WI38 (cell line): ENCODE measurements around the gene COL5A1.

ENCODE experiments used
- H3K4me3 ChIP-seq: 2 replicates; pipeline ENCODE4 v1.5.1; 2011; ENCODE audit warnings: low read depth, mild to moderate bottlenecking, control low read depth, low read length
- TF ChIP-seq, protein P1 (sequence below): IDR thresholded peaks from 2 replicates; pipeline ENCODE4 v1.5.1; 2012; ENCODE audit warnings: low read depth, mild to moderate bottlenecking, control low read depth, low read length

Gene COL5A1

DNA sequence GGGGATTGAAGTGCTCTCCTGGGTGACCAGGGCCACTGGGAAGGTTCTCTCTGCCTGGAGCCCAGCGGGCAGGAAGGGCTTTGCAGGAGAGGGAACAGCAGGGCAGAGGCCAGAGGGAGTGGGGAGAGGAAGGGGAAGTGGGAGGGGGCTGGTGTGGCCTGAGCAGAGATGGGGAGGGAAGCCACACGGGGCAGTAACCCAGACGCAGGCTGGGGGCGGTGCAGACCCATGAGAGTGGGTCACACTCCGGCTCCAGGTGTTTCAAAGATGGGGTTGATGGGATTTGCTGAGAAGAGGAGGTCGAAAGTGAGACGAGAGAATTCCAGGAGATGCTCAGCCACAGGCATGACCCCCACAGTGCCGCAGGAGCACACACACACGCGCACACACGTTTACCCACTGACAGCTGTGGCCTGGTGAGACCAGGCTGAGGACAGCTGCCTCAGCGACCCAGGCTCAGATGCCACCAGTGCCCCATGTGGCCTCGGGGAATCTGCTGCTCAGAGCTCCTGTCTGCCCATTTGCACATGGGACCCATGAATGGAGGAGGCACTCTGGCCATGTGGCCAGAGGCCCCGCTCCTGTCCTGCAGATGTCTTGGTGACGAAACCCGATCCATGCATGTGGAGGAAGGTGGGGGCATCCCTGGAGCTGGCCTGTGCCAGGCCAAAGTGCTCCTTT is 206.3 kb downstream of the COL5A1 start:
- H3K4me3 ChIP-seq: no peak overlapping the region
- TF ChIP-seq, protein P1, sequence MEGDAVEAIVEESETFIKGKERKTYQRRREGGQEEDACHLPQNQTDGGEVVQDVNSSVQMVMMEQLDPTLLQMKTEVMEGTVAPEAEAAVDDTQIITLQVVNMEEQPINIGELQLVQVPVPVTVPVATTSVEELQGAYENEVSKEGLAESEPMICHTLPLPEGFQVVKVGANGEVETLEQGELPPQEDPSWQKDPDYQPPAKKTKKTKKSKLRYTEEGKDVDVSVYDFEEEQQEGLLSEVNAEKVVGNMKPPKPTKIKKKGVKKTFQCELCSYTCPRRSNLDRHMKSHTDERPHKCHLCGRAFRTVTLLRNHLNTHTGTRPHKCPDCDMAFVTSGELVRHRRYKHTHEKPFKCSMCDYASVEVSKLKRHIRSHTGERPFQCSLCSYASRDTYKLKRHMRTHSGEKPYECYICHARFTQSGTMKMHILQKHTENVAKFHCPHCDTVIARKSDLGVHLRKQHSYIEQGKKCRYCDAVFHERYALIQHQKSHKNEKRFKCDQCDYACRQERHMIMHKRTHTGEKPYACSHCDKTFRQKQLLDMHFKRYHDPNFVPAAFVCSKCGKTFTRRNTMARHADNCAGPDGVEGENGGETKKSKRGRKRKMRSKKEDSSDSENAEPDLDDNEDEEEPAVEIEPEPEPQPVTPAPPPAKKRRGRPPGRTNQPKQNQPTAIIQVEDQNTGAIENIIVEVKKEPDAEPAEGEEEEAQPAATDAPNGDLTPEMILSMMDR: no peak

DNA sequence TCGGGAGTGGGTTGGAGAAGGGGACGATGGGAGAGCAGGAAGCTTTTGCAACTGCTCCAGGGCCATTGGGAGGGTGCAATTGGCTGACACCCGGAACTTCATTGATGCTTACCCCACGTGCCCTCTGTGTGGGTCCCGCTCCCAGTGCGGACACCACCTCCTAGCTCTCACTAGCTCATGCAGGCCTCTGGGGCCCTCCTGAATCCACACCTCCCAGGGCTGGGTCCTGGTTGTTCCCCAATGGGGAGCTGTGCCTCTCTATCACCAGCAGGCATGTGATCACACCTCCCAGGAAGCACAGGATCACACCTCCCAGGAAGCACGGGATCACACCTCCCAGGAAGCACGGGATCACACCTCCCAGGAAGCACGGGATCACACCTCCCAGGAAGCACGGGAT is 206.9 kb downstream of the COL5A1 start:
- no peak overlapping the region for H3K4me3 ChIP-seq
- TF ChIP-seq, protein P1: no peak

GRCh38 chr9:134850611-134851010 is 209.0 kb downstream of the COL5A1 start:
- TF ChIP-seq, protein P1: no peak
- H3K4me3 ChIP-seq: no peak overlapping the region

GRCh38 chr9:134851020-134851419 is 209.4 kb downstream of the COL5A1 start:
- TF ChIP-seq, protein P1: no peak
- no peak overlapping the region for H3K4me3 ChIP-seq

DNA sequence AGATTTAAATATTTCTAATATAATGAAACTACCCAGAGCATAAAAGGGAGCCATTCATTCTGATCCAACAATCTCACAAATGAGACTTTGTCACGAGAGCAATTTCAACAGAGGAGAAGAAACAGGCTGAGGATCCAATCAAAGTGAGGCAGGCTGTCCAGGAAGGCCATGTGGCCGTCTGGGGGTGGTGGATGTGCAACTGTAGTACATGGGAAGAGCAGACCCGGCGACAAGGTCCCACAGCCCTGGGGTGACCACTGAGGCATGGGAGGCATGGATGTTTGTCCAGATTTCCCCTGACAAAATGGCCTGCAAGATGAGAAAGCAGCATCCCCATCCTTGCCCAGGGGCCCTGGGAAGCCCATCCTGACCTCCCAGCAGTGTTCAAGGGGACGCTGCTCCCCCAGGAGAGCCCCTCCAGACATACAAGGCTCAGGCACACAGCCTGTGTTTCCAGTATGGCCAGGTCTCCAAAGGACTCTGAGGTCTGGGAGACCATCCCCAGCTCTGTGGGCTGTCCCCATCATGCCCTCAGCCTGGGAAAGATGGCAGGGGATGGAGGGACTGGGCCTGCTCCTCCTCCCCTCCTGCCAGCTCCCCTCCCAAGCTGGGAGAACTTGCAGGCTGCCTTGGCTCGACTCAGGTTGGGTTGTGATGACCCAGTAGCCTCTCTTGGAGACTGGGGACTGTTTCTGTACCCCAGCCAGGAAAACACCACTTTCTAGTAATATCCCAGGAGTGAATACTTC is 211.5 kb downstream of the COL5A1 start:
- TF ChIP-seq, protein P1: no peak
- no peak overlapping the region for H3K4me3 ChIP-seq

GRCh38 chr9:134853893-134854292 is 212.3 kb downstream of the COL5A1 start:
- no peak overlapping the region for H3K4me3 ChIP-seq
- TF ChIP-seq, protein P1: no peak

DNA sequence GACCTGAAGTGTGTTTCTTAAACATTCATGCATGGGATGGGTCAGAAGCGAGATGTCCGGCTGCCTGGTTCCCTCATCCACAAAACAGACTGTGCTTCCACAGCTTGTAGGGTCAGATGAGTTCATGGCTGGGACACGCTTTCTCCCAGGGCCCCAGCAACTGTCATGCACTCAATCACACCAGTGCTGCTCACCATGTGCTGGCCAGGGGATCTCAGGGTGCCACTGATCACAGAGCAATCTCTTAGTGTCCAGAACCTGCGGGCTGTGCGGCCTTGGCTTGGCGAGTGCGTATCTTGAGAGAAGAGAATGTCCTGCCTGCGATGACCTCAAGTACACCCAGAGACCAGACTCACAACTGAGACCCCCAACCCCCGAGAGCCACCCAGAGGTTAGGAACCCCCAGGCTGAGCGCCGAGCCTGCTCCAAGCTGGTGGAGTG is 213.0 kb downstream of the COL5A1 start:
- no peak overlapping the region for H3K4me3 ChIP-seq
- TF ChIP-seq, protein P1: no peak
